Hematopoietic multipotent progenitor cell treated with erythropoietin and hydrocortisone succinate and interleukin-3 and kit ligand, for 17 days (in vitro differentiated cells): ENCODE measurements around the gene RFX4.
"Not testable (repeated sequence)": the region's sequence is repeated elsewhere in the genome, so short reads cannot be mapped to it uniquely, and the experiment has no call there.

Experiments
- DNase-seq: peaks from one replicate; pipeline ENCODE4 v3.0.0-alpha.2; 2015; ENCODE audit warnings: low spot score

Gene RFX4

DNA sequence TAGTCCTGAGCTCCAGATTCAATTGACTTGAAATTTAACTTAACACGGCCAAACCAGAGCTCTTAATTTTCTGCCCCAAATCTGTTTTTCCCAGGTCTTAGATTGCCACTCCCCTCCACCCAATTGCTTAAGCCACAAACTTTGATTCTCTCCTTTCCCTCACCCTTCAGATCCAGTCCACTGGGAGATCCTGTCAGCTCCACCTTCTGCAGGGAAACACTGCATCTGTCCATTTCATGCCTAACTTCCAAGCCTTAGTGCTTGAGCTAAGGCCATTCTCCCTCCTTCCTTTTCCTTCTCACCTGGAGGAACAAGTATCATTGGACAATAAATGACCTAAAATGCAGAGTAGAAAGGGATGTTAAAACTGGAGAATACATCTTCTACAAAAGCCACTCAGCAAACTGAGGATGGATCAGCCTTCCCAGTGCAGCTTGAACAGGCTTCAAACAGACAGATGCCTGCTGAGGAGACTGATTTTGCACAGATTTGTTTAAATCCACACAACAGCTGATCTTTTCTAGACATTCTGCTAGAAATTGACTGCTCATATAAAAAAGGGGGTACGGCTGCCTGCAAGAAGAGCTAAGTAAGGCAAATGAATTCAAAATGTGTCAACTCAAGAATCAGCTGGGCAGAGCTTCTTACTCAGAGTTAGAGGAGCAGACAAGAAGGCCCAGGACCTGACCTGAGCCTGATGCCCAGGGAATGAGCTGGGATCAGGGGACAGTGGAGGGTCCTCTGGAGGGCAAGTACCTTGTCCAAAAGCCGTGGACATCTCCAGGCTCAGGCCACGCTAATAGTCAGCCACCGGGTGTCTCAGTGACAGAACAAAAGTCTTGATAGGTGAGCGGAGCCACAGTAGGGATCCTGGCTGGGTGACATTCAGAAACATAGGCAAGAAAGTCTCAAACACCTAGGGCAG lies 110.4 kb downstream of the RFX4 start:
- no peak for DNase-seq

DNA sequence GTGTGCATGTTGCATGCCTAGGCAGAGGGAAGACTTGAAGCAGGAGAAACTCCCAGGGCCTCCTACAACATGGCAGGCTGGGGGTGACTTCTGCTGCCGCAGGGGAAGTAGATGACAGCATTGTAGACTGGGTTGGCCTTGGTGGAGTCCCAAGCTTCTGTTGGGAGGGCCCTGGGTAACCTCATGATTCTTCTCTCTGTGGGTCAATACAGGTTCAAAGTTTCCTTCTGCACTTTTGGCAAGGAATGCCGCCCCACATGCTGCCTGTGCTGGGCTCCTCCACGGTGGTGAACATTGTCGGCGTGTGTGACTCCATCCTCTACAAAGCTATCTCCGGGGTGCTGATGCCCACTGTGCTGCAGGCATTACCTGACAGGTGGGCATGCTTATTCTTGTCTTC lies 113.3 kb downstream of the RFX4 start:
- DNase-seq, result no peak

DNA sequence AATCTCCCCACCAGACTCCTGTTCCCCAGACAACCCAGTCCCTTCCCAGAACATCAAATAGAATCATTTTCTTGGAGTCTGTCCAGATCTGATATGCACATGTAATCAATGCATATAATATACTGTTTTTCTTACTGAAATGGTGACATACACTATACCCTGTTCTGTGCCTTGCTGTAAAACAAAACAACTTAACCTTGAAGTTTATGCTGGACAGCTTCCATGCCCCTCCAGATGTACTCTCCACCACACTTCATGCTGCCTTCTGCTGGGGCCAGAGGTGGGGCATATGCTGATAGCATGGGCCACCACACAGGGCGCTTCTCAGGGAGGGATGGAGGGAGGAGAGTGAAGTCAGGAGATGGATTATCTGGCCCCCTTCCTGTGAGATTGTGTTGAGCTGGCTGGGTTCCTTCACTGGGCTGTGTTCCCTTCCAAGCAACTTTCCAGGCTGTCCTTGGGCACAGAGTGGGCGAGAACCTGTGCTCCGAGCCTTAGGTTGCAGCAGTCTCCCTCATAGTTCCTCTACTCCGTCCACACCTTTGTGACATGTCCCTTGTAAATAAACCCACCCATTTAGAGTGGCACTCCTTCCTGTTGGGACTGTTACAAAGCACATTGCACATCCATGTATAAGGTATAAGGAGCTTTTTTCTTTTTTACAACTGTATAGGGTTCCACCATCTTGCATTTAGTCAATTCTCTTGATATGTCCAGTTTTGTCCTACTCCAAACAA lies 114.0 kb downstream of the RFX4 start:
- DNase-seq, result no peak

DNA sequence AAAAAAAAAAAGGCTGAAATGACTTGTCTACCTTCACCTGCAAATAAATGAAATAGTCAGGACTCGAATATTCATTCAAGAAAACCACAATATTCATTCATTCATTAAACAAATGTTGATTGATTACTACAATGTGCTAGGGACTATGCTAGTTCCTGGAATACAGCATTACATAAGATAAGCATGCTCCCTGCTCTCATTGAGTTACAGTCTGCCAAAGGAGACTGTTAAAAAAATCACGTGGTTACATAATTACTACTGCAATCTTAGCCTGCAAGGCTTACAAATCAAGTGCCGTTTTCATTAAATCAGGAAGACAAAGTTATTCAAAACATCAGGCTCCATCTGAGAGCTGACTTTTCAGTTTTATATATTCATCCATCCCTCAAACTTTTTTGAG lies 121.3 kb downstream of the RFX4 start:
- DNase-seq, result no peak

DNA sequence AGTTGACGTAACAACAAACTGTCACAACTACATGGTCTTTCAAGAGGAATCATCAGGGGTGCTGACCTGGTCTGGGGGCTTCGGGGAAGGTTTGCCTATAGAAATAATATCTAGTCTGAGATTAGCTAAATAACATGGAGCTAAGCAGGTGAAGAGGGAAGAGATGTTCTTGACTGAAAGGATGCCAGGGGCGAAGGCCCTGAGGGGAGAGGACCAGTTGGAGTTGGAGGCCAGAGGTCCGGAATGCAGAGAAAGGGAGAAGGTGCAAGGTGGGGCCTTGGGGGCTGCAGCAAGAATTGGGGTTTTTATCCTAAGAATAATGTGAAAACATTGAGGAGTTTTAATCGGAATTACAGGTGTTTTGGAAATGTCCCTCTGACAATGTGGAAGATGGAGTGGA lies 123.2 kb downstream of the RFX4 start:
- DNase-seq, result no peak

DNA sequence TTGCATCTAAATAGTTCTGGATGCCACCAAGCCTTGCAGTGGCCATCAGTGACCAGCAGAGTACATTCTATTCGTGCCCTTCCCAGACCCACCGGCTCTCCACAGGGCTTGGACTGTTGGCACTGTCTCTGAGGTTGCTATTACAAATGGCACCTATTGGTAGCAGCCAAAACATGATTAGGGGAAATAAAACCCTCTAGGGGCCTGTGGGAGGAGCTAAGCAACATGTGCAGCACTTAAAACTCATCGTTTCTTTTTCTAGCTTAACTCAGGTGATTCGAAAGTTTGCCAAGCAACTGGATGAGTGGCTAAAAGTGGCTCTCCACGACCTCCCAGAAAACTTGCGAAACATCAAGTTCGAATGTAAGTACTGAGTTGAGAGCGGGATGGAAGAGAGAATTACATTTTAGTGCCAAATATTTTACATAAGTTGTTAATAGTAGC lies 126.3 kb downstream of the RFX4 start:
- DNase-seq, result no peak

DNA sequence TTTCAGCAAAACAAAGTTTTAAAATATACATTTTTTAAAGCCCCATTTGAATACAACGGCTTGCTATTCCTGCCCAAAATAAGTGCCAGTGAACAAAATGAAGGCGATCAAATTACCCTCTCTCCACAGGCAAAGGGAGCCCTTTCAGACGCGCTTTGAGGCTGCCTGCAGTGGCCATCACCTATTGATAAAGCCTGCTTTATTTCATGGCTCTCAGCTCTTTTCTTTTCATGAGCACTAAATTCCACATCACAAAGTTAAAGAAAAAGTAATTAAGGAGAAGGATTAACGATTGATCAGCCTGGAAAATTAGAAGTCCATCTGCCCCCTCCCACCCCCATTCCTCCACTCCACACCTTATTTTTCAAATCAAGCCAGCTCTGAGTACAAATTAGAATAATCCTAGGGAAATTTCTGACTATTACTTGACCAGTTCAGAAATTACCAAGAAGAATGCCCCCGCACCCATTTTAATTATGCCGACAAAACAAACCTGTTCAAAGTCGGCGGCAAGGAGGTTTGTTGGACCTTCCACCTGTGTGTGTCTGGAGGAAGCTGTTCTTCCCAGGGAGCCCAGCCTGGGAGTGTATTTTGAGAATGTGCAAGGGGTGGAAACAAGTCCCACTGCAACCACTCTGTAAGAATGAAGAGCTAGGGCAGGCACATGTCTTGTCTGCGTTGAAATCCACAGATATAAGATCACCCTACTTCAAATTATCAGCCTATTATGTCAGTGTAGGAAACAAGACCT lies 127.5 kb downstream of the RFX4 start:
- no peak for DNase-seq

DNA sequence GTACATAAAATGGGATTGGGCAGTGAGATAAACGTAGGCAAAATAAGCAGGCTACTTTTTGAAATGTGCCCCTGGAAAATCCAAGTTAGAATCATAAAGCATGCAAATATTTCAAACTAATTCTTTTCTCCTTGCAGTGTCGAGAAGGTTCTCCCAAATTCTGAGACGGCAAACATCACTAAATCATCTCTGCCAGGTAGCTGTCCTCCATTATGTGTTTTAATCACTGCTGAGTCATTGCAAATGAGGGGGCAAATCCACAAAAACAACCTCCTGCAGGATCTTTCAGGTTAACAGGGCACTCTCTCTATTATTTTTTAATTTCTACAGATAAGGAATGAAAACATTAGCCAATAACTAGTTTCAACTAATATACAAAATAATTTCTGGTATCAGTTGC lies 128.5 kb downstream of the RFX4 start:
- DNase-seq, result no peak

DNA sequence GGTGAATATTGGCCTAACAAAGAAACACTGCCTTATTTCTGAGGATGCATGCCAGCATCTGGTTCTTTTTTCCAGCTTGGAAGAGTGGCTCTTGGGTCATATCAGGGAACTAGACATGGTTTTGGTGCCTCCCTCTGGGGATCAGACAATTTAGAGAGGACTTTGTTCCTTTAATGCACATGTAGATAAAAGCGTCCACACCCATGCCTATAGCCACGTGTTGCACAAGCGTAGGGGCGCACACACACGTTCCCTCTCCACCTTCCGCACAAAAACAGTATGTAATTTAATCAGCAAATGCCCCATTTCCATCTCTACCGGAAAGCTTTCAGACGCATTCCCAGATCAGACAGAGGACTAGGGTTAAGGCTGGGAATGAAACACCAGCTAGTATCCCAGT lies 130.0 kb downstream of the RFX4 start:
- DNase-seq, result no peak

DNA sequence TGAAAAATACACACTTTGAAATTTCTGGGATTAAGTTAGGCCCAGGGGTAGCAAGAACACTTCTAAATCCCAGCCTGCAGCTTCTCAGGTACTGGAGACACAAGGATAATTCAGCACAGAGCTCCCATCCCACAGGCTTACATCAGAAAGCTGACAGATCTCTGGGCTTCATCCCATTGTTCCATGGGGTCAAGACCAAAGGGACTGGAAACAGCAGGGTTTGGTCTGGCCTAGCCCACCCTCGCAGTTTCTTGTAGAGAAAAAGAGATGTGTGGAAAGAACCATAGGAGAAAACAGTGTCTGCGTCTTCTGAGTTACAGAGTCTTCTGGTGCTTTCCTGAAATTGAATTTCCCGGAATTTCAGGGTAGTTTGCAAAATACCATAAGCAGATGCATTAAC lies 132.1 kb downstream of the RFX4 start:
- DNase-seq, result no peak

DNA sequence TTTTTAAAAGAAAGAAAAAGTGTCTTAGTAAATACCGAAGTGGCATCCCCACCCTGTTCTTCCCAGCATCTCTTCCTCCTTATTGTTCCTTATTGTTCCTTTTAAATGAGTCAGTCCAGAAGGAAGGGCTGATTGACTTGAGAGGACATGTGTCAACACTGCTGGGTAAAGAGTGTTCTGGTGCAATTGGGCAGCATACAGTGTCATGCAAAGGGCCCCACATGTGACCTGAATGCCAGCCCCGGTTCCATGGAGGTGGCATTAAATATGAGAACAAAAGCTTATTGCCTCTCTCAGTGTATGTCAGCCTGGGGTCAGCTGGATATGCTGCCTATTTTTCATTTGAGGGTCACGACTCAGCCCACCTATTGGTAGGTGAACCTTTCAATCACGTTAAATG lies 132.8 kb downstream of the RFX4 start:
- DNase-seq, result no peak

DNA sequence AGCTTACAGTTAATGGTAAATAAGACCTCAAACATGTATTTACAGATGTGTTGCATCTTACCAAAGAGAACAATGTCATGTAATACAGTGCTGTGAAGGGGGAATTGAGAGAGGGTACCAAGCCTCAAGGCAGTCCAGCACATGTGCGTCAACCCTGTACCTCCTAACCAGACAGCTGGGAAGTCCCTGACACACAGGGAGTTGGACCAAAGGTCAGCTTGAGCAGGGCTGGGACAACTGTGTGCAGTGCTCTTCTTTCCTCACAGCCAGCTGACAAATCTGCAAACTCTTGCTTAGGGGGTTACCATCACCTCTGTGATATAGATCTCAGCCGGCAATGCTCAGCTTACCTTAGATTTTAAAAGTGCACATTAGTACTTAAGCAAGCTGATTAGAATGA lies 134.9 kb downstream of the RFX4 start:
- no peak for DNase-seq

DNA sequence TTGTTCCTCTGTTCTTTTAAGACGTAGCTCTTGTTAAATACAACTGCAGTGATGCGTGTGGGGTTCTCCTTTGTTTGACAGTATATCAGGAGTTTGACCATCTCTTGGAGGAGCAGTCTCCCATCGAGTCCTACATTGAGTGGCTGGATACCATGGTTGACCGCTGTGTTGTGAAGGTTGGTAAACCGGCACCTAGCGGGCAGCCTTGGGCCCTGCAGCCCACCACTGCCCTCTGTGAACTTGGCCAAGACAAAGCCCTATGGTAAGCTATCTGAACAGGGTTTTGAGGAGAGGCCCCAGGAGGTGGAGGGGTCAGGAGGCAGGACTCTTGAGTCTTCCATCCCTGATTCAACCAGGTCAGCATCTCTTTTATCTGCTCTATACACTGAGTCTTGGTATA lies 137.1 kb downstream of the RFX4 start:
- DNase-seq, result no peak

DNA sequence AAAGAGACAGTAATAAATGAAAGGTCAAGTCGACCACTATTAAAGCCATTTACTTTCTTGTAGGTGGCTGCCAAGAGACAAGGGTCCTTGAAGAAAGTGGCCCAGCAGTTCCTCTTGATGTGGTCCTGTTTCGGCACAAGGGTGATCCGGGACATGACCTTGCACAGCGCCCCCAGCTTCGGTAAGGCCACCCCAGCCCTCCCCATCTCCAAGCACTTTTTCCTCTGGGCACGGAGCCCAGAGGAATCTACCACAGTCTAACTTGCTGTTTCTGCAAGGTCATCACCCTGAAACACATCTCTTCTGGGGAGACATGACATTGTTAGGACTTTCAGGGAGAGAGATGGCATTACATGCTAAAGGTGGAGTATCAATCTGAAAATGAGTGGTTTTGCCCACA lies 137.9 kb downstream of the RFX4 start:
- no peak for DNase-seq

DNA sequence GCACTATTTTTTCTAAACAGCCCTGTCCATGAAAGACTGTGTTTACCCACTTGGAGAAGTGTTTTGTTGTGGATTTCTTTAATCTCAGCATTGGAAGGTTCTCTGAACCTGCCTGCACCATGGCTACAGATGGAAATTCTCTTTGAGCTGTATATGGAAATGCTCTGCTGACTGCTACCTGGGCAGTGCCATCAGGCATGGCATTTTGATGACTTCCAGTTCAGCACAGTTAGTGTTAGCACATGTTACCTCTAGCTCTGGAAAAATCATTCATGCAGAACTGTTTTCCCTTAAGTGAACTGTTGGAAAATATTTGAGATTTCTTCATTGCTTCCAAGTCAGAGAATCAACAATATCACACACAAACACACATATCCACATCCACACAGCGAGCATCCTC lies 139.1 kb downstream of the RFX4 start:
- DNase-seq, result no peak

DNA sequence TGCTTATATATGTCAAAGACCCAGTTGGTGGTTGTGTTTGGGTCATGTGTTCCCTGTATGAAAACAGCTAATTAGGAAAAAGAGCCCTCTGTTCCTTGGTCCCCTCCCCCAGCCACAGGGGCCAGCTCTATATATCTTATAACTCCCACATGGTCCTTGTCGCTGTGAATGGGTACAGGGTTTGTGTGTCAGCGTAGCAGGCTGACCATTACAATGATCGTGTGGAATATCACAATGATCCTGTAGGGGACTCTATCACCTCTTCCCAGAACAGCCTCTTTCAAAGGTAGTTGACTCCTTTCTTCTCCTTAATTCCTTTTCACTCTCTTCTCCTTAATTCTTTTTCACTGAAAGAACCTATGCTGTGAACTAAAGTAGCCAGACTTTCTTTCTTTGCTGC lies 140.0 kb downstream of the RFX4 start:
- DNase-seq, result no peak

DNA sequence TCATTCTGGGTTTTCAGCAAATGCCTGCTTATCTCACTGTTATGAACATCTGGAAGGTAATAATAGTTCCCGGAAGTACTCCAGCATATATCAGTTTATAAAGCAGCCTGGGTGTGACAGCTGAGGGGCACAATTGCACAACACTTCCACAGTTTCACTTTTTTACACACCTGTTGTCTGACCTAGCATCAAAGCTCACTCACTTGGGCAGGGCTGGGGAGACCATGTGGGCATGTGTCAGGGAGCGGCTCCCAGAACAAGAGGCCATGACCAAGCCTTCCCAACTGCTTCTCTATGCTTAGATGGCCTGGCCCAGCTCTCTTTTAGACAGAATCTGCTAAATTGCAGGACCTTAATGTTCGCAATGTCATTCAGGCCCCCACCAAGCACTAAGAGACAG lies 140.6 kb downstream of the RFX4 start:
- DNase-seq, result no peak

DNA sequence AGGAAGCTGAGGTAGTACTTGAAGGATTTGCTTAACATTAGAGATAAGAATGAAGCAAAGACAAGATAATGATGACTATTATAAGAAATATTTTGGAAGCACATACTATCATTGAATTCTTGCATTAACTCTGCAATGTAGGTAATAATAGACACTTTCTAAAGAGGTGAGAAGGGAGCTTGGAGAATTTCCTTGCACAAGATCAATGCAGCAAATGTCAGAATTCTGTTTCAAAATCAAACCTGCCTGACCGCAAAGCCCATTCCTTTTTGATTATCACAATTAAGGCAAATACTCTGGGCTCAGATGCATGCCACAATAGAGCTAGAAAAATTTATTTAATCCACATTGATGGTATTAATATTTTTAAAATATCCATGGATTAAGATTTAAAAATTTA lies 141.3 kb downstream of the RFX4 start:
- no peak for DNase-seq

DNA sequence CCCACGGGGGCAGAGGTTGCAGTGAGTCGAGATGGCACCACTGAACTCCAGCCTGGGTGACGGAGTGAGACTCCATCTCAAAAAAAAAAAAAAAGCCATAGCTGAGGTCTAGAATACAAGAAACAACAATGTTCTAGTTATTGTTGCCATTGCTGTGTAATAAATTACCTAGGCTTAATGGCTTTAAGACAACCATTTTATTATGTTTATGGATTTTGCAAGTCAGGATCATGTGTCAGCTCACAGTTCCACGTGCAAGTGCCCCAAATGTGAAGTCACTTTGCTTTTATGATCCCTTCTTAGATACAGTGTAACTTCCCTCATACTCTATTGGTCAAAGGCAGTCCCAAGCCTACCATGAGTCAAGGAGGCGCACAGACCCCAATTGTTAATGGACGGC lies 142.1 kb downstream of the RFX4 start:
- DNase-seq, result no peak

DNA sequence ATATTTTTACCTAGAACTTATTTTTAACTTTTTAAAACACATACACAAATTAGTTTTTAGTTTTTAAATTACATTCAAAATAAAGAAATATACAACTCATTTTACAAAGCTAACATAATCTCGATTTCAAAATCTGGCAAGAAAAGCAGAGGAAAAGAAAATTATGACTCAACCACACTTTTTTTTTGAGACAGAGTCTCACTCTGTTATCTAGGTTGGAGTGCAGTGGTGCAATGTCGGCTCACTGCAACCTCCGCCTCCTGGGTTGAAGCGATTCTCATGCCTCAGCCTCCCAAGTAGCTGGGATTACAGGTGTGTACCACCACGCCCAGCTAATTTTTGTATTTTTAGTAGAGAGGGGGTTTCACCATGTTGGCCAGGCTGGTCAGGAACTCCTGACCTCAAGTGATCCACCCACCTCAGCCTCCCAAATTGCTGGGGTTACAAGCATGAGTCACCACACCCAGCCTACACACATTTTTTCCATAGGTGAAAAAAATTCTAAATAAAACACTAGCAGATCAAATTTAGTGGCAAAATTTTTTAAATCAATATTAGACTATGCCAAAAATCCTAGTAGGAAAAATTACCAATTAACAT lies 143.9 kb downstream of the RFX4 start:
- not testable (repeated sequence) for DNase-seq

DNA sequence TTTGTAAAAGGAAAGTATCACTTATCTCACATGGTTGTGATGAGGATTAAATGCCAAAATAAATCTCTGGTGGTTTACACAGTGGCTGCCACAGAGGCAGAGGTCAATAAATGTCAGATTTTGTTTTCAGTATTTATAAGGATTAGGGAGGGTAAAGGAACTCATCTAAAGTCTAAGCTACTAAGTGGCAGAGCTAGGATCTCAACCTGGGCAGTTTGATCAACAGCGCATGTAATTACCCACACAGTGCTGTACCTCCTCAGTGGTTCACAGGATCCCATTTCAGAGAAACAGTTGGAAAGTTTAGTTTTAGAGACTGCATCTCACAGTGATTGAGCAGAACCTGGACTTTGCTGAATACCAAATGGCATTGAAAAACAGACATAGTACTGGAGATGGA lies 146.8 kb downstream of the RFX4 start:
- no peak for DNase-seq

DNA sequence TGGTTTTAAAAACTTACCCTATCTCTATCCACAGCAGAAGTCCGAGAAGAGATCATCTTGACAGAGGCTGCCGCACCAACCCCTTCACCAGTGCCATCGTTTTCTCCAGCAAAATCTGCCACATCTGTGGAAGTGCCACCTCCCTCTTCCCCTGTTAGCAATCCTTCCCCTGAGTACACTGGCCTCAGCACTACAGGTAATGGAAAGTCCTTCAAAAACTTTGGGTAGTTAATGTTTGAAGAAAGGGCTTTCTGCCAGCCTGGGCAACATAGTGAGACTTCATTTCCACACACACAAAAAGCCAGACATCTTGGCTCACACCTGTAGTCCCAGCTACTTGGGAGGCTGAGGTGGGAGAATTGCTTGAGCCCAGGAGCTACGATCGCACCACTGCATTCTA lies 150.1 kb downstream of the RFX4 start:
- DNase-seq, result no peak
